Iris pigment epithelial cell (primary cell): ENCODE data around the gene DDX39B.

Source experiments
- DNase-seq: peaks from one replicate; pipeline ENCODE4 v3.0.0-alpha.2; 2011; ENCODE audit warnings: low read depth

Gene DDX39B

DNA sequence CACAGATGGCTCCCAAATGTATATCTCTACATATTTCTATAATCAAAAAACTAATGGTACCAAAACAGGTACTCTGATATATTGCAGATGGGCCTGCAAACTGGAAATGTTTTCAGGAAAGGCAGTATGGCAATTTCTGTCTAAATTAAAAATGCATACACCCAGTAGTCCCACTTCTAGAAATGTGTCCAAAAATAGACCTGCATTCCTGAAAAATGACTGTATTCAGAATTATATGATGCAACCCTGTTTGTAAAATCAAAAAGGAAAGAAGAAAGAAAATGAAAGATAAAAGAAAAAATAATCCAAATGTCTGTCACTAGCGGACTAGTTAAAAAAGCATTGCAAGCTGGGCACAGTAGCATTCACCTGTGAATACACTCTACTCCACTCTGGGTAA lies 56.7 kb downstream of the DDX39B start:
- peak; percentile 45 for DNase-seq

DNA sequence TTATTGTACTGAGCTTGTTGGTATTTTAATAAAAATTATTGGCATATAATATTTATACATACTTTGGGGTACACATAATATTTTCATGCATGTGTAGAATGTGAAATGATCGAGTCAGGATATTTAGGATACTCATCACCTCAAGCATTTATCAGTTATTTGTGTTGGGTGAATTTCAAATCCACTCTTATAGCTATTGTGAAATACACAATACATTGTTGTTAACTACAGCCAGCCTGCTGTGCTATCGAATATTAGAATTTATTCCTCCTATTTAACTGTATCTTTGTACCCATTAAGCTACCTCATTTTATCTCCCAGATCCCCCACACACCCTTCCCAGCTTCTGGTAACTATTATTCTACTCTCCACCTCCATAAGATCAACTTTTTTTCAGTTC lies 58.4 kb downstream of the DDX39B start:
- no peak for DNase-seq

DNA sequence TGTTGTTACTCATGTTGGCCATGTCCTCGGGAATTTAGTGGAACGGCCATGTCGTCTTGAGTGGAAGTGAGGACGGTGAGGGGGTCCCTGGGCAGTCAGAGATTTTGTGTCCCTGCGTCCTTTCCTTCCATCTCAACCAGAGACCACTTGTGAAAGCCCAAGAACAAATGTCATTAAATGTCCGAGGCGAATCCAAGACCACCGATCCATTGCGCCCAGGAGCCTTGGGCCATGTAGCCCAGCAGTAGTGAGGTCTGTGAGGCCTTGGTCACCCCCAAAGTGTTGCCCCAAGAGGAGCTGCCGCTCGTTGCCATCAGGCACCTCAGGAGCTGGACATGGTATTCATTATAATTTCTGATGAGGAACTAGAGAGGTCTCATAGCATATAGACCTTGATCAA lies 61.2 kb downstream of the DDX39B start:
- no peak for DNase-seq
